IMR-90 (cell line): ENCODE data around the gene SFXN2. TPM values are rescaled to one million over a fixed set of nuclear protein-coding genes. Genes with fewer than 3 reads are reported as not detected.

Source experiments
- ATAC-seq: fragments of 200-7000 bp; cut with Tn5 transposase; 2 replicates; pipeline ENCODE4 v1.9.1; 2020; ENCODE audit warnings: low read depth, mild to moderate bottlenecking, moderate library complexity
- BruUV-seq: library from RNA; stranded (reverse); fragments of 400-500 nt; replicated peaks from 2 replicates; lab custom pipeline; 2021; lab: Mats Ljungman, UMichigan
- CTCF ChIA-PET: fragments of 300-600 bp; formaldehyde crosslinking; extraction: SDS; loops from one replicate; lab custom pipeline; 2021; ENCODE audit warnings: antibody characterized with exemption; lab: Yijun Ruan, JAX
- POLR2A ChIA-PET: fragments of 300-600 bp; sonication (Branson Sonifier 250); formaldehyde crosslinking; loops from one replicate; lab custom pipeline; 2022; ENCODE audit warnings: antibody characterized with exemption; ENCODE audit not compliant: unreplicated experiment; lab: Charles Lee
- DNase-seq: peaks from one replicate; pipeline ENCODE4 v3.0.0; 2013
- H2AFZ ChIP-seq: replicated peaks from 2 replicates; pipeline ENCODE3; 2013; ENCODE audit warnings: low read length, mild to moderate bottlenecking; ENCODE audit not compliant: poor library complexity
- H2AK5ac ChIP-seq: 2 replicates; pipeline ENCODE4 v1.6.1; 2013; ENCODE audit warnings: low read depth, low read length, inconsistent platforms
- H2AK9ac ChIP-seq: replicated peaks from 2 replicates; pipeline ENCODE3; 2013; ENCODE audit warnings: mild to moderate bottlenecking, low read depth, low read length, moderate library complexity; ENCODE audit not compliant: poor library complexity
- H2BK120ac ChIP-seq: 2 replicates; pipeline ENCODE4 v1.6.1; 2013; ENCODE audit warnings: low read depth, low read length, inconsistent platforms
- H2BK15ac ChIP-seq: 3 replicates; pipeline ENCODE4 v1.6.1; 2013; ENCODE audit warnings: low read depth, low read length, inconsistent platforms
- H2BK20ac ChIP-seq: 2 replicates; pipeline ENCODE4 v1.6.1; 2013; ENCODE audit warnings: low read depth, mild to moderate bottlenecking, inconsistent platforms, low read length, moderate library complexity
- H2BK5ac ChIP-seq: 2 replicates; pipeline ENCODE4 v1.6.1; 2013; ENCODE audit warnings: mild to moderate bottlenecking, low read depth, low read length, inconsistent platforms; ENCODE audit not compliant: poor library complexity, severe bottlenecking
- H3K14ac ChIP-seq: replicated peaks from 2 replicates; pipeline ENCODE4 v1.6.1; 2013; ENCODE audit warnings: low read depth, low read length, inconsistent platforms
- H3K18ac ChIP-seq: 2 replicates; pipeline ENCODE4 v1.6.1; 2013; ENCODE audit warnings: low read depth, low read length, control low read depth
- H3K23ac ChIP-seq: 2 replicates; pipeline ENCODE4 v1.6.1; 2013; ENCODE audit warnings: low read depth, low read length, inconsistent platforms
- H3K27ac ChIP-seq: 2 replicates; pipeline ENCODE4 v1.5.1; 2013; ENCODE audit warnings: mild to moderate bottlenecking, control low read depth, low read length; ENCODE audit not compliant: insufficient read depth
- H3K27me3 ChIP-seq: 2 replicates; pipeline ENCODE4 v1.6.1; 2013; ENCODE audit warnings: low read length; ENCODE audit not compliant: control insufficient read depth, insufficient read depth
- H3K36me3 ChIP-seq: 2 replicates; pipeline ENCODE4 v1.6.1; 2013; ENCODE audit warnings: low read length, mixed read lengths; ENCODE audit not compliant: control insufficient read depth, insufficient read depth
- H3K4ac ChIP-seq: 2 replicates; pipeline ENCODE4 v1.6.1; 2013; ENCODE audit warnings: low read depth, low read length, inconsistent platforms
- H3K4me1 ChIP-seq: 2 replicates; pipeline ENCODE4 v1.6.1; 2013; ENCODE audit warnings: low read length, mixed read lengths; ENCODE audit not compliant: control insufficient read depth, insufficient read depth
- H3K4me2 ChIP-seq: 2 replicates; pipeline ENCODE4 v1.6.1; 2013; ENCODE audit warnings: low read depth, mild to moderate bottlenecking, control low read depth, low read length, moderate library complexity
- H3K4me3 ChIP-seq: 2 replicates; pipeline ENCODE4 v1.5.1; 2013; ENCODE audit warnings: low read depth, mild to moderate bottlenecking, control low read depth, low read length, moderate library complexity; ENCODE audit not compliant: insufficient read depth
- H3K56ac ChIP-seq: 2 replicates; pipeline ENCODE4 v1.6.1; 2013; ENCODE audit warnings: low read length, inconsistent platforms; ENCODE audit not compliant: insufficient read depth; ENCODE audit errors: extremely low read depth
- H3K79me1 ChIP-seq, 2 experiments: 2 replicates each; pipeline ENCODE4 v1.6.1; 2013; ENCODE audit warnings: low read length in 2 of 2, inconsistent platforms in 1 of 2, low read depth in 1 of 2
- H3K9ac ChIP-seq: 2 replicates; pipeline ENCODE4 v1.6.1; 2013; ENCODE audit warnings: low read depth, low read length, control low read depth
- H3K9me1 ChIP-seq: 2 replicates; pipeline ENCODE4 v1.6.1; 2013; ENCODE audit warnings: low read length, inconsistent platforms; ENCODE audit not compliant: insufficient read depth
- H3K9me3 ChIP-seq: 2 replicates; pipeline ENCODE4 v1.6.1; 2013; ENCODE audit warnings: low read length; ENCODE audit not compliant: control insufficient read depth, insufficient read depth
- H4K20me1 ChIP-seq: 2 replicates; pipeline ENCODE4 v1.6.1; 2013; ENCODE audit warnings: low read length, inconsistent platforms; ENCODE audit not compliant: insufficient read depth
- H4K5ac ChIP-seq: 2 replicates; pipeline ENCODE4 v1.6.1; 2013; ENCODE audit warnings: mild to moderate bottlenecking, low read depth, low read length, control low read depth
- H4K8ac ChIP-seq, 2 experiments: 2 replicates each; pipeline ENCODE4 v1.6.1; 2013; ENCODE audit warnings: low read depth in 2 of 2, low read length in 2 of 2, control low read depth in 1 of 2, inconsistent platforms in 1 of 2
- H4K91ac ChIP-seq: 2 replicates; pipeline ENCODE4 v1.6.1; 2013; ENCODE audit warnings: low read depth, low read length, inconsistent platforms; ENCODE audit not compliant: insufficient read depth
- CEBPB ChIP-seq: IDR thresholded peaks from 2 replicates; pipeline ENCODE4 v1.6.1; 2012; ENCODE audit warnings: low read depth, low read length, improper control_type of control experiment
- CHD1 ChIP-seq: IDR thresholded peaks from 2 replicates; pipeline ENCODE4 v1.6.1; 2012; ENCODE audit warnings: low read depth, low read length, improper control_type of control experiment
- FOS ChIP-seq: fragments of 150-350 bp; IDR thresholded peaks from 2 replicates; pipeline ENCODE4 v1.6.1; 2016; ENCODE audit warnings: low read depth, low read length
- MAFK ChIP-seq: IDR thresholded peaks from 2 replicates; pipeline ENCODE4 v1.6.1; 2012; ENCODE audit warnings: low read depth, low read length, improper control_type of control experiment
- MAZ ChIP-seq: IDR thresholded peaks from 2 replicates; pipeline ENCODE4 v1.6.1; 2012; ENCODE audit warnings: low read depth, mild to moderate bottlenecking, low read length, improper control_type of control experiment, moderate library complexity, borderline replicate concordance
- MXI1 ChIP-seq: IDR thresholded peaks from 2 replicates; pipeline ENCODE4 v1.6.1; 2012; ENCODE audit warnings: low read depth, mild to moderate bottlenecking, low read length, moderate library complexity, borderline replicate concordance
- NFE2L2 ChIP-seq: fragments of 150-350 bp; IDR thresholded peaks from 2 replicates; pipeline ENCODE4 v1.6.1; 2016; ENCODE audit warnings: low read depth, mild to moderate bottlenecking, low read length
- POLR2A ChIP-seq: IDR thresholded peaks from 2 replicates; pipeline ENCODE4 v1.6.1; 2012; ENCODE audit warnings: mild to moderate bottlenecking, low read depth, low read length
- RAD21 ChIP-seq: IDR thresholded peaks from 2 replicates; pipeline ENCODE4 v1.6.1; 2012; ENCODE audit warnings: low read length, improper control_type of control experiment
- RCOR1 ChIP-seq: IDR thresholded peaks from 2 replicates; pipeline ENCODE4 v1.6.1; 2012; ENCODE audit warnings: mild to moderate bottlenecking, low read length, improper control_type of control experiment; ENCODE audit not compliant: insufficient replicate concordance
- RFX5 ChIP-seq: IDR thresholded peaks from 2 replicates; pipeline ENCODE4 v1.8.0; 2012; ENCODE audit warnings: low read depth, mild to moderate bottlenecking, low read length, moderate library complexity
- WGBS, 2 experiments: methylation state at CpG; one replicate each; pipeline versions ENCODE4 v1.1.5 to v1.1.7; 2013; ENCODE audit warnings: missing lambda C conversion rate in 2 of 2; ENCODE audit not compliant: insufficient read length in 1 of 2; ENCODE audit errors: extremely low coverage in 2 of 2; 5-methylcytosine and 5-hydroxymethylcytosine counted together
- dilution Hi-C: fragments of 300-500 bp; cut with HindIII; formaldehyde crosslinking; loops from one replicate; pipeline ENCODE4 v1.14.3; 2018; ENCODE audit warnings: low sequenced_read_pairs; ENCODE audit not compliant: unreplicated experiment
- in situ Hi-C: fragments of 300-500 bp; cut with MboI; formaldehyde crosslinking; loops from 3 replicates; pipeline ENCODE4 v1.14.3; 2019; ENCODE audit warnings: low sequenced_read_pairs, inconsistent platforms, mixed read lengths
- intact Hi-C: fragments of 100-400 bp; cut with micrococcal nuclease; formaldehyde crosslinking; loops from 2 replicates; pipeline ENCODE4 v1.10.0; 2022
- polyA plus RNA-seq, 3 experiments: library from polyadenylated mRNA; depleted of rRNA; stranded (reverse); fragments of >200 nt; gene quantifications; 2 replicates each; pipeline ENCODE4 v1.2.3, GENCODE V29; 2012; ENCODE audit warnings: low replicate concordance in 1 of 3
- total RNA-seq: library from RNA; depleted of rRNA; stranded (reverse); fragments of >200 nt; gene quantifications from 2 replicates; pipeline ENCODE4 v1.2.3, GENCODE V29; 2012
- TF ChIP-seq, protein P1 (sequence below): fragments of 150-350 bp; IDR thresholded peaks from 2 replicates; pipeline ENCODE4 v1.6.1; 2016; ENCODE audit warnings: low read depth, mild to moderate bottlenecking, low read length, moderate library complexity, borderline replicate concordance
- TF ChIP-seq, protein P2 (sequence below): conservative IDR thresholded peaks from 2 replicates; pipeline ENCODE4 v1.5.1; 2012; ENCODE audit warnings: mild to moderate bottlenecking, low read depth, low read length, improper control_type of control experiment

SFXN2 gene
- total and polyA plus RNA-seq, 2 of the 4 experiments (the other 2 are of a cell fraction) = 6.9 to 11.7 TPM

DNA sequence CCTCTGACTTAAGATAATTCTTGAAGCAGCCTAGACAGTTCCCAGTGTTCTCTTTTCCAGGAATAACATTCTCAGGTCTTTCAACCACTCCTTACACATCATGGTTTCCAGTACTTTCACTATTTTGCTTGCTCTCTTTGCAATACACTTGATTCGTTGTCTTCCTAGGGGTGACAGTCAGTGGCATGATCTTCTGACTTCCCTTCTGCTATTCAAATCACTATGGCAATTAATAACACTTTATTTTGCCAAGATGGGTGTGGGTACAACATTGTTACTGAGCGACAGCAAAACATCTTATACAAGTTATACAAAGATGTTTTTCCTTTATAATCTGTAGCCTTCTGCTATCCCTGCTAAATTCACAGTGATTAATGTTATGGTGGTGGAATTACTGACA is 15.5 kb upstream of the SFXN2 start:
- no peak overlapping the region for H3K18ac ChIP-seq
- TF ChIP-seq POLR2A (no peak), CEBPB (no peak), MXI1 (no peak), FOS (no peak), CHD1 (no peak), RFX5 (no peak), MAZ (no peak), MAFK (no peak), RCOR1 (no peak), RAD21 (no peak), NFE2L2 (no peak)
- TF ChIP-seq, protein P1, sequence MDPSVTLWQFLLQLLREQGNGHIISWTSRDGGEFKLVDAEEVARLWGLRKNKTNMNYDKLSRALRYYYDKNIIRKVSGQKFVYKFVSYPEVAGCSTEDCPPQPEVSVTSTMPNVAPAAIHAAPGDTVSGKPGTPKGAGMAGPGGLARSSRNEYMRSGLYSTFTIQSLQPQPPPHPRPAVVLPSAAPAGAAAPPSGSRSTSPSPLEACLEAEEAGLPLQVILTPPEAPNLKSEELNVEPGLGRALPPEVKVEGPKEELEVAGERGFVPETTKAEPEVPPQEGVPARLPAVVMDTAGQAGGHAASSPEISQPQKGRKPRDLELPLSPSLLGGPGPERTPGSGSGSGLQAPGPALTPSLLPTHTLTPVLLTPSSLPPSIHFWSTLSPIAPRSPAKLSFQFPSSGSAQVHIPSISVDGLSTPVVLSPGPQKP = no peak
- TF ChIP-seq, protein P2, sequence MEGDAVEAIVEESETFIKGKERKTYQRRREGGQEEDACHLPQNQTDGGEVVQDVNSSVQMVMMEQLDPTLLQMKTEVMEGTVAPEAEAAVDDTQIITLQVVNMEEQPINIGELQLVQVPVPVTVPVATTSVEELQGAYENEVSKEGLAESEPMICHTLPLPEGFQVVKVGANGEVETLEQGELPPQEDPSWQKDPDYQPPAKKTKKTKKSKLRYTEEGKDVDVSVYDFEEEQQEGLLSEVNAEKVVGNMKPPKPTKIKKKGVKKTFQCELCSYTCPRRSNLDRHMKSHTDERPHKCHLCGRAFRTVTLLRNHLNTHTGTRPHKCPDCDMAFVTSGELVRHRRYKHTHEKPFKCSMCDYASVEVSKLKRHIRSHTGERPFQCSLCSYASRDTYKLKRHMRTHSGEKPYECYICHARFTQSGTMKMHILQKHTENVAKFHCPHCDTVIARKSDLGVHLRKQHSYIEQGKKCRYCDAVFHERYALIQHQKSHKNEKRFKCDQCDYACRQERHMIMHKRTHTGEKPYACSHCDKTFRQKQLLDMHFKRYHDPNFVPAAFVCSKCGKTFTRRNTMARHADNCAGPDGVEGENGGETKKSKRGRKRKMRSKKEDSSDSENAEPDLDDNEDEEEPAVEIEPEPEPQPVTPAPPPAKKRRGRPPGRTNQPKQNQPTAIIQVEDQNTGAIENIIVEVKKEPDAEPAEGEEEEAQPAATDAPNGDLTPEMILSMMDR = no peak
- peaks cover 9% of the 10 kb centered on the region for H3K36me3 ChIP-seq
- H4K5ac ChIP-seq = no peak overlapping the region
- no peaks in the 10 kb centered on the region for H3K9me3 ChIP-seq
- peaks cover 3% of the 10 kb centered on the region for H3K4me1 ChIP-seq
- WGBS, 2 experiments = no CpG with 5 or more reads among the region's 2 CpGs
- H3K79me1 ChIP-seq = peaks cover 3 to 9% of the 10 kb centered on the region in 2 experiments; a peak in 3 of 4 replicates
- H2AFZ ChIP-seq = no peak overlapping the region
- no peak overlapping the region for H3K4me3 ChIP-seq
- intact Hi-C loops = no loop called here
- no peak overlapping the region for H3K4ac ChIP-seq
- H4K20me1 ChIP-seq = no peaks in the 10 kb centered on the region
- no peak overlapping the region for H3K9ac ChIP-seq
- no peak overlapping the region for H4K91ac ChIP-seq
- in situ Hi-C loops = no loop called here
- no peak overlapping the region for H2AK5ac ChIP-seq
- H2BK20ac ChIP-seq = no peak overlapping the region
- ChIA-PET POLR2A (no interaction called here), CTCF (interaction anchor here (0.7 kb wide), 1 partner anchor 11 kb away, joined by 3 read pairs; no protein-coding TSS in a partner anchor)
- no peak overlapping the region for H3K27ac ChIP-seq
- no TSS peak for BruUV-seq
- H3K14ac ChIP-seq = no peak overlapping the region
- no peak overlapping the region for H2BK120ac ChIP-seq
- H3K27me3 ChIP-seq = no peaks in the 10 kb centered on the region
- no peak overlapping the region for H2BK15ac ChIP-seq
- no peak for ATAC-seq
- no peak overlapping the region for H2BK5ac ChIP-seq
- H4K8ac ChIP-seq = no peak overlapping the region
- H3K4me2 ChIP-seq = no peak overlapping the region
- no peak for DNase-seq
- no peak overlapping the region for H3K23ac ChIP-seq
- no peak overlapping the region for H2AK9ac ChIP-seq
- H3K9me1 ChIP-seq = no peaks in the 10 kb centered on the region
- H3K56ac ChIP-seq = no peak overlapping the region
- dilution Hi-C loops = no loop called here
